HepG2 (cell line): ENCODE data around the gene TRIM6.

ENCODE experiments used
- CCAR2 ChIP-seq: fragments of 200-400 bp; formaldehyde crosslinking; optimal IDR thresholded peaks from 2 replicates; pipeline ENCODE3; 2018; ENCODE audit warnings: low read depth, mild to moderate bottlenecking, low read length, moderate library complexity
- KLF6 ChIP-seq: IDR thresholded peaks from 2 replicates; pipeline ENCODE4 v1.8.0; 2016; ENCODE audit warnings: missing biosample characterization, missing genetic modification reagents
- RELA ChIP-seq: sonication (generic); formaldehyde crosslinking; IDR thresholded peaks from 2 replicates; pipeline ENCODE4 v1.4.0; 2020; ENCODE audit warnings: missing genetic modification reagents
- RFXAP ChIP-seq: sonication (generic); formaldehyde crosslinking; IDR thresholded peaks from 2 replicates; pipeline ENCODE4 v1.4.0; 2020; ENCODE audit warnings: missing genetic modification reagents, borderline replicate concordance
- U2AF1 ChIP-seq: fragments of 200-400 bp; formaldehyde crosslinking; optimal IDR thresholded peaks from 2 replicates; pipeline ENCODE3; 2017; ENCODE audit warnings: mild to moderate bottlenecking, low read depth, low read length
- ZFP1 ChIP-seq: IDR thresholded peaks from 2 replicates; pipeline ENCODE4 v1.6.1; 2016
- ZNF563 ChIP-seq: sonication (generic); formaldehyde crosslinking; IDR thresholded peaks from 2 replicates; pipeline ENCODE4 v1.8.0; 2022; ENCODE audit warnings: mild to moderate bottlenecking, moderate library complexity, missing genetic modification reagents
- ZSCAN30 ChIP-seq: sonication (generic); formaldehyde crosslinking; IDR thresholded peaks from 2 replicates; pipeline ENCODE4 v1.5.0; 2020; ENCODE audit warnings: mild to moderate bottlenecking, missing genetic modification reagents
- TF ChIP-seq, protein P1 (sequence below): IDR thresholded peaks from 2 replicates; pipeline ENCODE4 v1.6.1; 2016; ENCODE audit warnings: low read depth, borderline replicate concordance
- TF ChIP-seq, protein P2 (sequence below): sonication (generic); formaldehyde crosslinking; IDR thresholded peaks from 2 replicates; pipeline ENCODE4 v1.4.0; 2020; ENCODE audit warnings: mild to moderate bottlenecking, missing genetic modification reagents
- TF ChIP-seq, protein P3 (sequence below): sonication (generic); formaldehyde crosslinking; IDR thresholded peaks from 2 replicates; pipeline ENCODE4 v1.9.0; 2022; ENCODE audit warnings: low read depth, missing genetic modification reagents
- TF ChIP-seq, protein P4 (sequence below): sonication (generic); formaldehyde crosslinking; IDR thresholded peaks from 2 replicates; pipeline ENCODE4 v1.5.0; 2020; ENCODE audit warnings: mild to moderate bottlenecking, missing genetic modification reagents, moderate library complexity

DNA sequence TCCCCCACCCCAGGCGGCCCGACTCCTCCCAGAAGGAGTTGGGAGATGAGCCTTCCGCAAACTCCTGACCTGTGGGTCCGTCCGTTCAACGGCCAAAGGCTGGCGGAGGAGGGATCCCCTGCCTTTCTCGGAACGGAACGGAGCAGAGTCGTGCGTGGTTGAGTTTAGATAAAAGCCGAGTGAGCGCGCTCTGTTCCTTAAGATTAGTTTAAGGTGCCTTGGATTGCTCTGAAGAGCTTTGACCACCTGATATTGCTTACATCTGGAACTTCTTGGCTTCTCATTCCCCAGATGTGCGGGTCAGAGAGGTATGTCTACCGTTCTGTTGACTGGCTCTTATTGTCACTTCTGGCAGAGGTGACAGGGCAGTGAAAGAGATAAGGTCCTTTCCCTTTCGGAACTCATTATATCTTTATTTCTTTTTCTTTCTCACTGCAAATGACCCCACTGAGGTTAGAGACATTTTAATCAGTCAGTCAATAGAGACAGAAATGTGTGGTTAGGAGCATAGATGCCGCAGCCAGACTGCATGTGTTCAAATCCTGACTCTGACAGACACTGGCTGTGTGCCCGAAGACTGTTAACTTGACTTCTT is at the start of gene TRIM6:
- no peak for TF ChIP-seq RELA (CRISPR knock-in tag)
- TF ChIP-seq, protein P1, sequence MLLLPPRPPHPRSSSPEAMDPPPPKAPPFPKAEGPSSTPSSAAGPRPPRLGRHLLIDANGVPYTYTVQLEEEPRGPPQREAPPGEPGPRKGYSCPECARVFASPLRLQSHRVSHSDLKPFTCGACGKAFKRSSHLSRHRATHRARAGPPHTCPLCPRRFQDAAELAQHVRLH (CRISPR knock-in tag), result no peak
- no peak for TF ChIP-seq U2AF1
- TF ChIP-seq, protein P2, sequence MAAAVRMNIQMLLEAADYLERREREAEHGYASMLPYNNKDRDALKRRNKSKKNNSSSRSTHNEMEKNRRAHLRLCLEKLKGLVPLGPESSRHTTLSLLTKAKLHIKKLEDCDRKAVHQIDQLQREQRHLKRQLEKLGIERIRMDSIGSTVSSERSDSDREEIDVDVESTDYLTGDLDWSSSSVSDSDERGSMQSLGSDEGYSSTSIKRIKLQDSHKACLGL (CRISPR knock-in tag), result no peak
- TF ChIP-seq, protein P3, sequence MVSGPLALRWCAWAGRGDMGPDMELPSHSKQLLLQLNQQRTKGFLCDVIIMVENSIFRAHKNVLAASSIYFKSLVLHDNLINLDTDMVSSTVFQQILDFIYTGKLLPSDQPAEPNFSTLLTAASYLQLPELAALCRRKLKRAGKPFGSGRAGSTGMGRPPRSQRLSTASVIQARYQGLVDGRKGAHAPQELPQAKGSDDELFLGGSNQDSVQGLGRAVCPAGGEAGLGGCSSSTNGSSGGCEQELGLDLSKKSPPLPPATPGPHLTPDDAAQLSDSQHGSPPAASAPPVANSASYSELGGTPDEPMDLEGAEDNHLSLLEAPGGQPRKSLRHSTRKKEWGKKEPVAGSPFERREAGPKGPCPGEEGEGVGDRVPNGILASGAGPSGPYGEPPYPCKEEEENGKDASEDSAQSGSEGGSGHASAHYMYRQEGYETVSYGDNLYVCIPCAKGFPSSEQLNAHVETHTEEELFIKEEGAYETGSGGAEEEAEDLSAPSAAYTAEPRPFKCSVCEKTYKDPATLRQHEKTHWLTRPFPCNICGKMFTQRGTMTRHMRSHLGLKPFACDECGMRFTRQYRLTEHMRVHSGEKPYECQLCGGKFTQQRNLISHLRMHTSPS (CRISPR knock-in tag), result no peak
- no peak for TF ChIP-seq KLF6
- TF ChIP-seq ZNF563 (CRISPR knock-in tag), result no peak
- TF ChIP-seq CCAR2, result no peak
- TF ChIP-seq ZSCAN30 (CRISPR knock-in tag), result no peak
- TF ChIP-seq, protein P4, sequence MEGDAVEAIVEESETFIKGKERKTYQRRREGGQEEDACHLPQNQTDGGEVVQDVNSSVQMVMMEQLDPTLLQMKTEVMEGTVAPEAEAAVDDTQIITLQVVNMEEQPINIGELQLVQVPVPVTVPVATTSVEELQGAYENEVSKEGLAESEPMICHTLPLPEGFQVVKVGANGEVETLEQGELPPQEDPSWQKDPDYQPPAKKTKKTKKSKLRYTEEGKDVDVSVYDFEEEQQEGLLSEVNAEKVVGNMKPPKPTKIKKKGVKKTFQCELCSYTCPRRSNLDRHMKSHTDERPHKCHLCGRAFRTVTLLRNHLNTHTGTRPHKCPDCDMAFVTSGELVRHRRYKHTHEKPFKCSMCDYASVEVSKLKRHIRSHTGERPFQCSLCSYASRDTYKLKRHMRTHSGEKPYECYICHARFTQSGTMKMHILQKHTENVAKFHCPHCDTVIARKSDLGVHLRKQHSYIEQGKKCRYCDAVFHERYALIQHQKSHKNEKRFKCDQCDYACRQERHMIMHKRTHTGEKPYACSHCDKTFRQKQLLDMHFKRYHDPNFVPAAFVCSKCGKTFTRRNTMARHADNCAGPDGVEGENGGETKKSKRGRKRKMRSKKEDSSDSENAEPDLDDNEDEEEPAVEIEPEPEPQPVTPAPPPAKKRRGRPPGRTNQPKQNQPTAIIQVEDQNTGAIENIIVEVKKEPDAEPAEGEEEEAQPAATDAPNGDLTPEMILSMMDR (CRISPR knock-in tag), result no peak
- TF ChIP-seq ZFP1 (CRISPR knock-in tag), result no peak
- no peak for TF ChIP-seq RFXAP (CRISPR knock-in tag)
